ENCODE measurements around the gene PPAT.
"Not testable (repeated sequence)": the region's sequence is repeated elsewhere in the genome, so short reads cannot be mapped to it uniquely, and the experiment has no call there.

Gene PPAT

GRCh38 chr4:56374956-56375355, 60.5 kb downstream of the PPAT start:
- DNase-seq, result no peak

- no peak for DNase-seq
Observed at GRCh38 chr4:56372774-56373173, 62.6 kb downstream of the PPAT start.

GRCh38 chr4:56371426-56372220, 63.8 kb downstream of the PPAT start:
- DNase-seq, result no peak

GRCh38 chr4:56370377-56370776, 65.0 kb downstream of the PPAT start:
- DNase-seq, result no peak

GRCh38 chr4:56362981-56363380, 72.4 kb downstream of the PPAT start:
- not testable (repeated sequence) for DNase-seq

GRCh38 chr4:56360071-56360470, 75.3 kb downstream of the PPAT start:
- no peak for DNase-seq

GRCh38 chr4:56356650-56357049, 78.8 kb downstream of the PPAT start:
- DNase-seq, result no peak

GRCh38 chr4:56348576-56348975, 86.8 kb downstream of the PPAT start:
- DNase-seq, result no peak

- DNase-seq, result no peak
Observed at GRCh38 chr4:56345458-56345857, 90.0 kb downstream of the PPAT start.

Data from stimulated activated naive CD4-positive, alpha-beta T cell treated with Interleukin-2 at 50 U/mL for 16 hours (primary cell).